Colonic mucosa (tissue), 4 donors: ENCODE results near the gene PAGR1. TPM values are rescaled to one million over a fixed set of nuclear protein-coding genes. Genes with fewer than 3 reads are reported as not detected.
A peak's percentile ranks its signal among the peaks of the same experiment; 100 is the strongest.

ENCODE experiments used
- DNase-seq: peaks from one replicate; pipeline ENCODE4 v3.0.0-alpha.2; 2020
- H3K27ac ChIP-seq: fragments of 200-600 bp; one replicate; pipeline ENCODE4 v1.8.0; 2021
- H3K27me3 ChIP-seq: fragments of 200-600 bp; one replicate; pipeline ENCODE4 v1.8.0; 2021
- H3K36me3 ChIP-seq: fragments of 200-600 bp; one replicate; pipeline ENCODE4 v1.8.0; 2021
- H3K4me1 ChIP-seq: fragments of 200-600 bp; one replicate; pipeline ENCODE4 v1.8.0; 2021; ENCODE audit warnings: mild to moderate bottlenecking
- H3K4me3 ChIP-seq: fragments of 200-600 bp; one replicate; pipeline ENCODE4 v1.8.0; 2021
- H3K9ac ChIP-seq, 2 donors: one replicate each; pipeline ENCODE4 v1.7.0; 2013; ENCODE audit warnings: control low read depth in 2 of 2, low read depth in 2 of 2, low read length in 2 of 2
- H3K9me3 ChIP-seq: fragments of 200-600 bp; one replicate; pipeline ENCODE4 v1.8.0; 2021
- intact Hi-C: fragments of 100-400 bp; cut with DNase I; formaldehyde crosslinking; loops from one replicate; pipeline ENCODE4 v1.14.1; 2022
- total RNA-seq, 2 donors: library from RNA; stranded (reverse); fragmentation: NEBNext Ultra II Directional in 1 of 2; extraction: Animal tissue kit (Norgen Biotek cat#: 25700) in 1 of 2; gene quantifications; one replicate each; pipeline ENCODE4 v1.2.1, GENCODE V29; 2021
- TF ChIP-seq, protein P1 (sequence below): fragments of 200-600 bp; IDR thresholded peaks from one replicate; pipeline ENCODE4 v1.8.0; 2022; ENCODE audit warnings: antibody characterized with exemption, mild to moderate bottlenecking
- donor health status: healthy.
- donor health status: DM: no; HTN: no; CAD: no.
- donor health status: DM: no; HTN: no; CAD: no.

The PAGR1 gene
- total RNA-seq, 2 donors from 2014 or later = 16.0 to 45.0 TPM

DNA sequence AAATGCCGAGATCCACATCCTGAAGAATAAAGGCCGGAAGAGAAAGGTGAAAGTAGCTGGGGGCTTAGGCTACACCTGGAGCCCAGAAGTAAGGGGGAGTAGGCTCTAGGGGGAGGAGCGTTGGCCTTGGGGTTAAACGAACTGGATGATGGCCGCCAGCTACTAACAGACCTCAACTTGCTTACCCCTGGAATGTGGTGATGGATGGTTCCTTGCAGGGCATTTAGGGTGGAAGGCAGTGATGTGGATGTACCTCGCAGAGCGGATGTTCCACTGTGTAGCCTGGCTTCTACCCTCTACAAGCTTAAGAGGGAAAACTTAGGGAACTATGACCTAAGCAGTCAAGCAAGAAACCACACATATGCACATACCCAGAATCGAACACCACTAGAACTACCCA lies 11.9 kb upstream of the PAGR1 start:
- TF ChIP-seq, protein P1, sequence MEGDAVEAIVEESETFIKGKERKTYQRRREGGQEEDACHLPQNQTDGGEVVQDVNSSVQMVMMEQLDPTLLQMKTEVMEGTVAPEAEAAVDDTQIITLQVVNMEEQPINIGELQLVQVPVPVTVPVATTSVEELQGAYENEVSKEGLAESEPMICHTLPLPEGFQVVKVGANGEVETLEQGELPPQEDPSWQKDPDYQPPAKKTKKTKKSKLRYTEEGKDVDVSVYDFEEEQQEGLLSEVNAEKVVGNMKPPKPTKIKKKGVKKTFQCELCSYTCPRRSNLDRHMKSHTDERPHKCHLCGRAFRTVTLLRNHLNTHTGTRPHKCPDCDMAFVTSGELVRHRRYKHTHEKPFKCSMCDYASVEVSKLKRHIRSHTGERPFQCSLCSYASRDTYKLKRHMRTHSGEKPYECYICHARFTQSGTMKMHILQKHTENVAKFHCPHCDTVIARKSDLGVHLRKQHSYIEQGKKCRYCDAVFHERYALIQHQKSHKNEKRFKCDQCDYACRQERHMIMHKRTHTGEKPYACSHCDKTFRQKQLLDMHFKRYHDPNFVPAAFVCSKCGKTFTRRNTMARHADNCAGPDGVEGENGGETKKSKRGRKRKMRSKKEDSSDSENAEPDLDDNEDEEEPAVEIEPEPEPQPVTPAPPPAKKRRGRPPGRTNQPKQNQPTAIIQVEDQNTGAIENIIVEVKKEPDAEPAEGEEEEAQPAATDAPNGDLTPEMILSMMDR = no peak
- Histone ChIP-seq H3K9me3 (no peaks in the 10 kb centered on the region), H3K4me3 (no peak overlapping the region), H3K36me3 (no peaks in the 10 kb centered on the region), H3K27me3 (no peaks in the 10 kb centered on the region), H3K9ac (no peak overlapping the region), H3K27ac (peak overlapping the region; percentile 98), H3K4me1 (peaks cover 5% of the 10 kb centered on the region)
- intact Hi-C loops = no loop called here
- no peak for DNase-seq

- H3K4me1 ChIP-seq = peaks cover 12% of the 10 kb centered on the region
- no peaks in the 10 kb centered on the region for H3K27me3 ChIP-seq
- peak overlapping the region; percentile 98 for H3K27ac ChIP-seq
- no peaks in the 10 kb centered on the region for H3K9me3 ChIP-seq
- peak; percentile 55 for DNase-seq
- intact Hi-C loops = no loop called here
- peak overlapping the region; percentile 66 for H3K4me3 ChIP-seq
- TF ChIP-seq, protein P1 = no peak
- H3K9ac ChIP-seq = peak overlapping the region; percentile 93 to 96
- H3K36me3 ChIP-seq = no peaks in the 10 kb centered on the region
Observed at GRCh38 chr16:29804455-29805231, 11.3 kb upstream of the PAGR1 start.

GRCh38 chr16:29805232-29806098 lies 10.5 kb upstream of the PAGR1 start:
- intact Hi-C loops = no loop called here
- no peaks in the 10 kb centered on the region for H3K9me3 ChIP-seq
- peaks cover 19% of the 10 kb centered on the region for H3K4me1 ChIP-seq
- peak overlapping the region; percentile 93 to 96 for H3K9ac ChIP-seq
- TF ChIP-seq, protein P1 = no peak
- peak; percentile 99 for DNase-seq
- H3K27ac ChIP-seq = peak overlapping the region; percentile 98
- no peaks in the 10 kb centered on the region for H3K27me3 ChIP-seq
- H3K36me3 ChIP-seq = no peaks in the 10 kb centered on the region
- peak overlapping the region; percentile 66 for H3K4me3 ChIP-seq

DNA sequence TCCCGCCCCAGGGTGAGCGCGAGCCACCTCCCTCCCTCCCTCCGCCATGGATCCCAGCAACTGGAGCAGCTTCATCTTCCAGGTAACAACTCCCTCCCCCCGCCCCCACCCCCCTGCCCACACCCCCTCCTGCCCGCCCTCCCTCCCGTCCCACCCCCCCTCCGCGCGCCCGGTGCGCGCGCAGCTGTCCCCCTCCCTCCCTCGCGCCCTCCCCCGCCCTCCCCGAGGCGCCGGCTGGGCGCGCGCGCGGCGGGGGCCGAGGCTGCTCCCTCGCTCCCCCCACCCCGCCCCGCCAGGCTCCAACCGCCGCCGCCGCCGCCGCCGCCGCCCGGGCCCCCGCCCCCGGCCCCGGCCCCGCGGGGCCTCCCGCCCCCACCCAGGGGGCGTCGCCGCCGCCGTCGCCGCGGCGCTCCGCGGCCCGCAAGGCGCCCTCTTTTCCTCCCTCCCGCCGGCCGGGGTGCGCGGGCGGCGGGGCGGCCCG lies 9.8 kb upstream of the PAGR1 start, which contains the start of gene MAZ:
MAZ (plus strand) TSS at position 431 of the 481 bp plus-strand sequence. CDS start 173 bp downstream, outside the sequence.
- H3K27ac ChIP-seq = peak within 1 kb of the TSS; percentile 98
- H3K9me3 ChIP-seq = no peaks in the 10 kb centered on the region
- TF ChIP-seq, protein P1 = no peak
- no peak for DNase-seq
- H3K36me3 ChIP-seq = no peaks in the 10 kb centered on the region
- peaks cover 23% of the 10 kb centered on the region for H3K4me1 ChIP-seq
- peak within 1 kb of the TSS; percentile 93 to 96 for H3K9ac ChIP-seq
- intact Hi-C loops = no loop called here
- H3K4me3 ChIP-seq = peak within 1 kb of the TSS; percentile 66
- no peaks in the 10 kb centered on the region for H3K27me3 ChIP-seq

- Histone ChIP-seq H3K4me1 (peaks cover 23% of the 10 kb centered on the region), H3K4me3 (peak overlapping the region; percentile 48), H3K9me3 (no peaks in the 10 kb centered on the region), H3K27ac (peak overlapping the region; percentile 80), H3K27me3 (no peaks in the 10 kb centered on the region), H3K36me3 (no peaks in the 10 kb centered on the region), H3K9ac (peak overlapping the region; percentile 80 to 87)
- intact Hi-C loops = no loop called here
- TF ChIP-seq, protein P1 = no peak
- DNase-seq = peak; percentile 62
Observed at GRCh38 chr16:29806641-29807425, 9.1 kb upstream of the PAGR1 start.
